Body of pancreas (tissue), 4 donors: ENCODE data around the gene RICTOR.

ENCODE experiments used
- POLR2A ChIP-seq, 3 donors: fragments of 450-650 bp; IDR thresholded peaks; one replicate each; pipeline ENCODE4 v1.6.1; 2016; ENCODE audit warnings: antibody characterized with exemption in 3 of 3, mild to moderate bottlenecking in 2 of 3
- TF ChIP-seq, protein P1 (sequence below), 7 experiments: fragments of 450-650 bp in 4 of 7; fragments of 200-600 bp in 3 of 7; sonication (generic) in 3 of 7; IDR thresholded peaks; one replicate each; pipeline ENCODE4 v1.5.1; 2016 to 2019; ENCODE audit warnings: antibody characterized with exemption in 7 of 7

DNA sequence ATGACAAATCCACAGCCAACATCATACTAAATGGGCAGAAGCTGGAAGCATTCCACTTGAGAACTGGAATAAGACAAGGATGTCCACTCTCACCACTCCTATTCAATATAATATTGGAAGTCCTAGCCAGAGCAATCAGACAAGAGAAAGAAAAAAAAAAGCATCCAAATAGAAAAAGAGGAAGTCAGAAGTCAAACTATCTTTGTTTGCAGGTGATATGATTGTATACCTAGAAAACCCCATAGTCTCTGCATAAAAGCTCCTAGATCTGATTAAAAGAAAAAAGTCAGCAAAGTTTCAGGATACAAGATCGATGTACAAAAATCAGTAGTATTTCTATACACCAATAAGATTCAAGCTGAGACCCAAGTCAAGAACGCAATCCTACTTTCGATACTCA lies 162.3 kb downstream of the RICTOR start:
- TF ChIP-seq, protein P1, sequence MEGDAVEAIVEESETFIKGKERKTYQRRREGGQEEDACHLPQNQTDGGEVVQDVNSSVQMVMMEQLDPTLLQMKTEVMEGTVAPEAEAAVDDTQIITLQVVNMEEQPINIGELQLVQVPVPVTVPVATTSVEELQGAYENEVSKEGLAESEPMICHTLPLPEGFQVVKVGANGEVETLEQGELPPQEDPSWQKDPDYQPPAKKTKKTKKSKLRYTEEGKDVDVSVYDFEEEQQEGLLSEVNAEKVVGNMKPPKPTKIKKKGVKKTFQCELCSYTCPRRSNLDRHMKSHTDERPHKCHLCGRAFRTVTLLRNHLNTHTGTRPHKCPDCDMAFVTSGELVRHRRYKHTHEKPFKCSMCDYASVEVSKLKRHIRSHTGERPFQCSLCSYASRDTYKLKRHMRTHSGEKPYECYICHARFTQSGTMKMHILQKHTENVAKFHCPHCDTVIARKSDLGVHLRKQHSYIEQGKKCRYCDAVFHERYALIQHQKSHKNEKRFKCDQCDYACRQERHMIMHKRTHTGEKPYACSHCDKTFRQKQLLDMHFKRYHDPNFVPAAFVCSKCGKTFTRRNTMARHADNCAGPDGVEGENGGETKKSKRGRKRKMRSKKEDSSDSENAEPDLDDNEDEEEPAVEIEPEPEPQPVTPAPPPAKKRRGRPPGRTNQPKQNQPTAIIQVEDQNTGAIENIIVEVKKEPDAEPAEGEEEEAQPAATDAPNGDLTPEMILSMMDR (IDR thresholded peaks at IDR 0.05) = no peak
- TF ChIP-seq POLR2A (IDR thresholded peaks at IDR 0.05) = no peak
